GM12864 (cell line): ENCODE data around the gene KCNA10.

Experiments used
- DNase-seq: peaks from one replicate; pipeline ENCODE4 v3.0.0-alpha.2; 2011; ENCODE audit warnings: low read depth
- H3K4me3 ChIP-seq: 2 replicates; pipeline ENCODE4 v1.5.1; 2011; ENCODE audit warnings: mild to moderate bottlenecking, low read depth, low read length, control low read depth
- TF ChIP-seq, protein P1 (sequence below): IDR thresholded peaks from 2 replicates; pipeline ENCODE4 v1.5.1; 2011; ENCODE audit warnings: low read depth, mild to moderate bottlenecking, moderate library complexity, low read length, control low read depth, inconsistent platforms; ENCODE audit errors: missing control alignments

KCNA10 gene

DNA sequence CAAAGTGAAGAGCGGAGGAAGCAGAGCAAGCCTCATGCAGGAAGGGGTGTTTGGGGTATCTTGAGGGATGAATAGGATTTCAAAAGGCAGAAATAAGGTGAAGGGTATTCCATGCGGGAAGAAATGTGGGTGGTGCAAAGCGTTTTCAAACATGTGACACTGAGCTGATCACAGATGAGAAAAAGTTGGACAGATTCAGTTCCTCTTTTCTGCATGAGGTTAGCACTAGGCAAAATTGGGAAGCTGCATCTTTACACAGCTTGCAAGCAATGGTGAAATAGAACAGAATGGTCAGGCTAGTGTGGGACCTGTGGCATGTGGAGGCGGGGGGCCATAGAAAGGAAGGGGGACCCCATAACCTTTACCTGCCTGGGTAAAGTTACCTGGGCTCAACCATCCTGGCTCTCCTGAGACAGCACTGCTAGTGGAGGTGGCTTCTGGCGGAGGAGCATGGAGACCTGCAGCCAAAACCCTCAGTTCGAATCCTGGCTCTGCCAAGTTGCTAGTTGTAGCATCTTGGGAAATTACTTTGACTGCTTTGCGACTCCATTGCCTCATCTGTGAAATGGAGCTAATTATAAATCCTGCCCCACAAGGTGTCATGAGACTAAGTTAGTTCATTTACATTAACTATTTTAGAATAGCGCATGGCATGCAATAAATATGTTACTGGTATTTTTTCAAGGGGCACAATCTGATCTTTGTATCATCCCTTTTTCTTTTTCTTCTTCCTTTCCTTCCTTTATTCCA is 16.4 kb downstream of the KCNA10 start:
- TF ChIP-seq, protein P1, sequence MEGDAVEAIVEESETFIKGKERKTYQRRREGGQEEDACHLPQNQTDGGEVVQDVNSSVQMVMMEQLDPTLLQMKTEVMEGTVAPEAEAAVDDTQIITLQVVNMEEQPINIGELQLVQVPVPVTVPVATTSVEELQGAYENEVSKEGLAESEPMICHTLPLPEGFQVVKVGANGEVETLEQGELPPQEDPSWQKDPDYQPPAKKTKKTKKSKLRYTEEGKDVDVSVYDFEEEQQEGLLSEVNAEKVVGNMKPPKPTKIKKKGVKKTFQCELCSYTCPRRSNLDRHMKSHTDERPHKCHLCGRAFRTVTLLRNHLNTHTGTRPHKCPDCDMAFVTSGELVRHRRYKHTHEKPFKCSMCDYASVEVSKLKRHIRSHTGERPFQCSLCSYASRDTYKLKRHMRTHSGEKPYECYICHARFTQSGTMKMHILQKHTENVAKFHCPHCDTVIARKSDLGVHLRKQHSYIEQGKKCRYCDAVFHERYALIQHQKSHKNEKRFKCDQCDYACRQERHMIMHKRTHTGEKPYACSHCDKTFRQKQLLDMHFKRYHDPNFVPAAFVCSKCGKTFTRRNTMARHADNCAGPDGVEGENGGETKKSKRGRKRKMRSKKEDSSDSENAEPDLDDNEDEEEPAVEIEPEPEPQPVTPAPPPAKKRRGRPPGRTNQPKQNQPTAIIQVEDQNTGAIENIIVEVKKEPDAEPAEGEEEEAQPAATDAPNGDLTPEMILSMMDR, result no peak
- DNase-seq, result no peak
- no peak overlapping the region for H3K4me3 ChIP-seq

GRCh38 chr1:110501488-110502132 is 17.4 kb downstream of the KCNA10 start:
- TF ChIP-seq, protein P1, result no peak

GRCh38 chr1:110498270-110498669 is 20.7 kb downstream of the KCNA10 start:
- H3K4me3 ChIP-seq, result no peak overlapping the region
- TF ChIP-seq, protein P1, result no peak
- no peak for DNase-seq

More at GRCh38 chr1:110501488-110502132, 17.4 kb downstream of the KCNA10 start:
- DNase-seq, result no peak
- H3K4me3 ChIP-seq, result no peak overlapping the region

- TF ChIP-seq, protein P1, result peak; percentile 87
- DNase-seq, result peak; percentile 18
- H3K4me3 ChIP-seq, result no peak overlapping the region
Observed at GRCh38 chr1:110495926-110496600, 22.9 kb downstream of the KCNA10 start.

GRCh38 chr1:110494522-110495406 is 24.2 kb downstream of the KCNA10 start:
- DNase-seq, result no peak
- H3K4me3 ChIP-seq, result no peak overlapping the region
- TF ChIP-seq, protein P1, result no peak

- no peak overlapping the region for H3K4me3 ChIP-seq
- DNase-seq, result no peak
- TF ChIP-seq, protein P1, result no peak
Observed at GRCh38 chr1:110494036-110494435, 24.9 kb downstream of the KCNA10 start.
